Kasumi-1 (cell line): ENCODE results near the gene NOC2L.
"Not testable (repeated sequence)": the region's sequence is repeated elsewhere in the genome, so short reads cannot be mapped to it uniquely, and the experiment has no call there.

Source experiments
- DNase-seq, 2 experiments: peaks; one replicate each; lab custom pipeline; 2025; lab: John Stamatoyannopoulos, UW

NOC2L gene

GRCh38 chr1:958823-959730 lies at the start of gene NOC2L:
NOC2L (minus strand) TSS chr1:959256; CDS start chr1:959240, 16 bp downstream.
- peak; percentile 76 to 79 for DNase-seq

- no peak for DNase-seq
These were observed 47.5 kb upstream of the NOC2L start for GRCh38 chr1:1006305-1007159.

- DNase-seq = no peak
These were observed 46.8 kb upstream of the NOC2L start for GRCh38 chr1:1005774-1006304.

- peak; percentile 39 to 51 for DNase-seq
These were observed 46.0 kb upstream of the NOC2L start for GRCh38 chr1:1004780-1005697.

GRCh38 chr1:1004420-1004779 lies 45.3 kb upstream of the NOC2L start:
- no peak for DNase-seq

GRCh38 chr1:1003618-1004419 lies 44.8 kb upstream of the NOC2L start:
- DNase-seq = no peak

GRCh38 chr1:1001057-1001783 lies 42.2 kb upstream of the NOC2L start:
- no peak for DNase-seq

- DNase-seq = no peak
These were observed 41.5 kb upstream of the NOC2L start for GRCh38 chr1:1000357-1001056.

GRCh38 chr1:999725-1000356 lies 40.8 kb upstream of the NOC2L start, which contains the start of gene HES4:
HES4 (minus strand) TSS chr1:1000097; CDS start chr1:999973, 124 bp downstream.
- DNase-seq = no peak

- DNase-seq = no peak
These were observed 40.1 kb upstream of the NOC2L start for GRCh38 chr1:998995-999724.

- no peak for DNase-seq
These were observed 39.6 kb upstream of the NOC2L start for GRCh38 chr1:998745-998994.

GRCh38 chr1:997993-998744 lies 39.1 kb upstream of the NOC2L start:
- no peak for DNase-seq

- no peak for DNase-seq
These were observed 38.6 kb upstream of the NOC2L start for GRCh38 chr1:997713-997992.

- DNase-seq = no peak
These were observed 38.0 kb upstream of the NOC2L start for GRCh38 chr1:996851-997712.

- no peak for DNase-seq
These were observed 36.9 kb upstream of the NOC2L start for GRCh38 chr1:995665-996633.

GRCh38 chr1:994546-994945 lies 35.5 kb upstream of the NOC2L start:
- DNase-seq = not testable (repeated sequence)
